NCI-H1930 (cell line): ENCODE results near the gene SYT3.

Experiments
- DNase-seq, 2 experiments: peaks; one replicate each; lab custom pipeline; 2025; lab: John Stamatoyannopoulos, UW

SYT3 gene

GRCh38 chr19:50661766-50662650 lies 22.3 kb upstream of the SYT3 start:
- DNase-seq, result no peak

- no peak for DNase-seq
Measured at GRCh38 chr19:50661023-50661422, 21.3 kb upstream of the SYT3 start.

- no peak for DNase-seq
Measured at GRCh38 chr19:50660088-50660366, 20.3 kb upstream of the SYT3 start.

- no peak for DNase-seq
Measured at GRCh38 chr19:50659318-50660087, 19.8 kb upstream of the SYT3 start.

- DNase-seq, result peak; percentile 92 to 99
Measured at GRCh38 chr19:50658441-50659317, 19.0 kb upstream of the SYT3 start.

- DNase-seq, result peak; percentile 100
Measured at GRCh38 chr19:50657712-50658440, 18.2 kb upstream of the SYT3 start.

GRCh38 chr19:50657222-50657669 lies 17.6 kb upstream of the SYT3 start:
- no peak for DNase-seq

- no peak for DNase-seq
Measured at GRCh38 chr19:50654882-50655281, 15.2 kb upstream of the SYT3 start.

GRCh38 chr19:50652722-50653121 lies 13.0 kb upstream of the SYT3 start:
- DNase-seq, result no peak

- no peak for DNase-seq
Measured at GRCh38 chr19:50651174-50651573, 11.5 kb upstream of the SYT3 start.

GRCh38 chr19:50649433-50650391 lies 10.0 kb upstream of the SYT3 start, which contains the start of gene C19orf81:
Gene C19orf81, plus strand, starts transcription at chr19:50649445. Its CDS starts 0 bp downstream, at chr19:50649445.
- peak; percentile 84 to 91 for DNase-seq

GRCh38 chr19:50648659-50649058 lies 9.0 kb upstream of the SYT3 start:
- no peak for DNase-seq

- DNase-seq, result no peak
Measured at GRCh38 chr19:50647879-50648615, 8.4 kb upstream of the SYT3 start.

GRCh38 chr19:50646074-50646807 lies 6.6 kb upstream of the SYT3 start:
- DNase-seq, result no peak

GRCh38 chr19:50645107-50645506 lies 5.4 kb upstream of the SYT3 start:
- no peak for DNase-seq

GRCh38 chr19:50644315-50644915 lies 4.7 kb upstream of the SYT3 start:
- DNase-seq, result no peak

- DNase-seq, result no peak
Measured at GRCh38 chr19:50640368-50640767, 687 bp upstream of the SYT3 start.

GRCh38 chr19:50638600-50638999 lies 1.1 kb downstream of the SYT3 start:
- DNase-seq, result no peak
